ENCODE measurements around the gene SLC35F3. TPM values are rescaled to one million over a fixed set of nuclear protein-coding genes. Genes with fewer than 3 reads are reported as not detected.

Gene SLC35F3
- total RNA-seq, 1 donor from 2014 or later: 1.6 TPM

DNA sequence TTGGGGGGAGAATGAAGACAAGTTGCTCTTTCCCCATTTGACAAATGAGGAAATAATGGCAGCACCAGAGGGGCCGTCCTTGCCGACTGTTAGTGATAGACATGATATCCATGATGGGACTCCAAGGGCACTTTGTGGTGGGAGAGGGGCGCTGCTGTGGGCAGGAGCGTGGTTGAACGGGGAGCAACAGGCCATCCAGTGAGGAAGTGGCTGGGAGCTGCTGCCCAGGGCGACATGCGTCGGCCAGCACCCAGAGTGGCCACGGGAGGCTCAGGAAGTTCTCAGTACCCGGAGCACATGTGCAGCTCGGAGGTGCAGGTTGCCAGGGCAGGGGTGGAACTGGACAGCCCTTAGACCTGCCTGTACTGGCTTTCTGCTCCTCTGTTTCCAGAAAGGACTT lies 71.0 kb downstream of the SLC35F3 start:
- TF ChIP-seq, protein P1, sequence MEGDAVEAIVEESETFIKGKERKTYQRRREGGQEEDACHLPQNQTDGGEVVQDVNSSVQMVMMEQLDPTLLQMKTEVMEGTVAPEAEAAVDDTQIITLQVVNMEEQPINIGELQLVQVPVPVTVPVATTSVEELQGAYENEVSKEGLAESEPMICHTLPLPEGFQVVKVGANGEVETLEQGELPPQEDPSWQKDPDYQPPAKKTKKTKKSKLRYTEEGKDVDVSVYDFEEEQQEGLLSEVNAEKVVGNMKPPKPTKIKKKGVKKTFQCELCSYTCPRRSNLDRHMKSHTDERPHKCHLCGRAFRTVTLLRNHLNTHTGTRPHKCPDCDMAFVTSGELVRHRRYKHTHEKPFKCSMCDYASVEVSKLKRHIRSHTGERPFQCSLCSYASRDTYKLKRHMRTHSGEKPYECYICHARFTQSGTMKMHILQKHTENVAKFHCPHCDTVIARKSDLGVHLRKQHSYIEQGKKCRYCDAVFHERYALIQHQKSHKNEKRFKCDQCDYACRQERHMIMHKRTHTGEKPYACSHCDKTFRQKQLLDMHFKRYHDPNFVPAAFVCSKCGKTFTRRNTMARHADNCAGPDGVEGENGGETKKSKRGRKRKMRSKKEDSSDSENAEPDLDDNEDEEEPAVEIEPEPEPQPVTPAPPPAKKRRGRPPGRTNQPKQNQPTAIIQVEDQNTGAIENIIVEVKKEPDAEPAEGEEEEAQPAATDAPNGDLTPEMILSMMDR (conservative IDR thresholded peaks at IDR 0.05; ENCODE audit: low read depth, low read length): no peak
- DNase-seq (ENCODE audit: low read depth): no peak

DNA sequence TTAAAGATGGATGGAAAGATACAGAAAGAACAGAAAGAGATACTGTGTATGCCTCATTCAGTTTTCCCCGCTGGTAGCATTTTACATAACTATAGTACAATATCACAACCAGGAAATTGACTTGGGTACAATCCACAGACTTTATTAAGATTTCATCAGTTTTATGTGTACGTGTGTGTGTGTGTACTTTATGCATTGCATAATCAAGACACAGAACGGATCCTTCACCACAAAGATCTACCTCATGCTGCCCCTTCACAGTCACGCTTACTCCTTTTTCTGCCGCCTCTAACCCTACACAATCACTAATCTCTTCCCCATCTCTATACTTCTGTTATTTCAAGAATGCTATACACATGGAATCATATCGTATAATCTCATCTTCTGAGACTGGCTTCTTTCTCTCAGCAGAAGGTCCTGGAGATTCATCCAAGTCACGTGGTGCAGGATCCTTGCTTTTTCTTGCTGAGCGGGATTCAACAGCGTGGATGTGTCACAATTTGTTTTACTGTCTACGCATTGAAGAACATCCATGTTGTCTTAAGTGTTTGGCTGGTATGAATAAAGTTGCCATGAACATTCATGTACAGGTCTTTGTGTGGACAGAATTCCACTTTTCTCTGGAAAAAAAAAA lies 76.7 kb downstream of the SLC35F3 start:
- TF ChIP-seq, protein P1 (conservative IDR thresholded peaks at IDR 0.05; ENCODE audit: low read depth, low read length): no peak
- no peak for DNase-seq (ENCODE audit: low read depth)
- H3K4me3 ChIP-seq (ENCODE audit: low read depth, low read length): no peak overlapping the region

More for the DNA sequence above, 71.0 kb downstream of the SLC35F3 start:
- H3K4me3 ChIP-seq (ENCODE audit: low read depth, low read length): no peak overlapping the region

DNA sequence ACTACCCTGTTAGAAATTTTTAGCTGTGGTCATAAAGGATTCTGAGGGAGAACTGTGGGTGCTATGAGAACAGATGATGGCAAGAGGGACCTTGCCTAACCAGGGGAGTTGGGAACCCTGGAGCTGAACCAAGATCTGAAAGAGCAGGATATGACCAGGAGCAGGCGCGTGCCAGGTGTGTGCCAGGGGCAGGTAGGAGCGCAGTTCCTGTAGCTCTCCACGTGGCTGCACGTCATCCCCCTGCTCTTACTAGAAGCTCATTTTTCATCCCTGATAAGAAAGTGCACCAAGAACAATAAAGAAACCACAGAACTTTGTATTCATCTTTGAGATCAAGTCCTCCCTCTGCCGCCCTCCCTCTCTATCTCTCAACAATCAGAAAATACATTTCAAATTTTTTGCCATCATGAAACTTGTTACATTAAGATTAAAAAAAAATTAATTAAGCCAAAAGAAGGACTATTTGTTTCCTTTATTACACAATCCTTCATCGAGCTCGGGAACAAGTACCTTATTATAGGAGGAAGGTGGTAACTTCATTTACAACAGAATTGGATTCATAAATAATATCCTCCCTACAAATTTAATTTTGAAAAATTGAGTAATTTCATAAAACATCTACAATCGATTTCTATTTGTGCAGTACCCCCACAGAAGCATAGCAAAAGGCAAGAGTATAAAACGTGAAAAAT lies 78.5 kb downstream of the SLC35F3 start:
- no peak for DNase-seq (ENCODE audit: low read depth)
- no peak overlapping the region for H3K4me3 ChIP-seq (ENCODE audit: low read depth, low read length)
- TF ChIP-seq, protein P1 (conservative IDR thresholded peaks at IDR 0.05; ENCODE audit: low read depth, low read length): no peak

GRCh38 chr1:233983811-233984210 lies 79.3 kb downstream of the SLC35F3 start:
- H3K4me3 ChIP-seq (ENCODE audit: low read depth, low read length): no peak overlapping the region
- no peak for DNase-seq (ENCODE audit: low read depth)
- TF ChIP-seq, protein P1 (conservative IDR thresholded peaks at IDR 0.05; ENCODE audit: low read depth, low read length): no peak

- TF ChIP-seq, protein P1 (conservative IDR thresholded peaks at IDR 0.05; ENCODE audit: low read depth, low read length): no peak
- no peak overlapping the region for H3K4me3 ChIP-seq (ENCODE audit: low read depth, low read length)
- DNase-seq (ENCODE audit: low read depth): no peak
Observed at GRCh38 chr1:233988963-233989696, 84.7 kb downstream of the SLC35F3 start.

DNA sequence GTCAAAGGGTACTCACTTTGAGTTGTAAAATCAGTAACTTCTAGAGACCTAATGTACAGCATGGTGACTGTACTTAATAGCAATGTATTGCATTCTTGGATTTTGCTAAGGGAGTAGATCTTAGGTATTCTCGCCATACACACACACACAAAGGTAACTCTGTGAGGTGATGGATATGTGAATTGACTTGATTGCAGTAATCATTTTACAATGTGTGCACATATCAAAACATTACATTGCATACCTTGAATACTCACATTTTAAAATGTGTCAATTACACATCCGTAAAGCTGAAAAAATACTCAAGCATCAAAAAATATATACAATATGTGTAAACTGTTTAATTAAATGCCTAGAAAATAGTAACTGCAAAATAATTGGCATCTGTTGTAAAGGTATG lies 86.0 kb downstream of the SLC35F3 start:
- DNase-seq (ENCODE audit: low read depth): no peak
- no peak overlapping the region for H3K4me3 ChIP-seq (ENCODE audit: low read depth, low read length)
- TF ChIP-seq, protein P1 (conservative IDR thresholded peaks at IDR 0.05; ENCODE audit: low read depth, low read length): no peak
